H1 (cell line): ENCODE data around the gene MMP20. TPM values are rescaled to one million over a fixed set of nuclear protein-coding genes. Genes with fewer than 3 reads are reported as not detected.

Experiments
- CHD7 ChIP-seq: fragments of 300-600 bp; sonication (generic); IDR thresholded peaks from 2 replicates; pipeline ENCODE4 v1.7.1; 2012; ENCODE audit warnings: low read length, moderate library complexity, mild to moderate bottlenecking, inconsistent platforms; ENCODE audit not compliant: insufficient replicate concordance
- EZH2 ChIP-seq: fragments of 200-600 bp; sonication (generic); IDR thresholded peaks from 2 replicates; pipeline ENCODE4 v1.7.1; 2012; ENCODE audit warnings: low read depth, mild to moderate bottlenecking, moderate library complexity, low read length, inconsistent platforms; ENCODE audit not compliant: severe bottlenecking
- KDM5A ChIP-seq: fragments of 200-600 bp; IDR thresholded peaks from 2 replicates; pipeline ENCODE4 v1.7.1; 2012; ENCODE audit warnings: mild to moderate bottlenecking, low read length, inconsistent platforms, mixed read lengths
- POLR2AphosphoS5 ChIP-seq: IDR thresholded peaks from 2 replicates; pipeline ENCODE4 v1.6.1; 2011; ENCODE audit warnings: low read depth, low read length
- RAD21 ChIP-seq, 2 experiments: IDR thresholded peaks in 1 of 2; conservative IDR thresholded peaks in 1 of 2; 2 replicates each; pipeline ENCODE4 v1.6.1; 2011; ENCODE audit warnings: low read depth in 2 of 2, low read length in 2 of 2, improper control_type of control experiment in 1 of 2, inconsistent platforms in 1 of 2, mild to moderate bottlenecking in 1 of 2, moderate library complexity in 1 of 2
- SIX5 ChIP-seq: IDR thresholded peaks from 2 replicates; pipeline ENCODE4 v1.6.1; 2011; ENCODE audit warnings: mild to moderate bottlenecking, low read depth, low read length
- SP4 ChIP-seq: IDR thresholded peaks from 2 replicates; pipeline ENCODE4 v1.6.1; 2012; ENCODE audit warnings: low read length, inconsistent platforms
- USF2 ChIP-seq: IDR thresholded peaks from 2 replicates; pipeline ENCODE4 v1.6.1; 2011; ENCODE audit warnings: low read length, improper control_type of control experiment
- polyA plus RNA-seq, 7 experiments: library from polyadenylated mRNA; depleted of rRNA in 3 of 7; stranded (reverse) in 5 of 7; unstranded in 2 of 7; fragments of >200 nt in 5 of 7; fragments of 200-250 nt in 2 of 7; gene quantifications; 1 replicate in 5 of 7; 2 replicates in 1 of 7; 4 replicates in 1 of 7; pipeline versions ENCODE4 v1.2.1 to v1.2.3, GENCODE V29; 2011 to 2013; ENCODE audit warnings: missing spikeins in 2 of 7, mixed read lengths in 2 of 7
- total RNA-seq: library from RNA; stranded (reverse); fragmentation: NEBNext Ultra II Directional; extraction: Animal tissue kit (Norgen Biotek cat#: 25700); gene quantifications from 2 replicates; pipeline ENCODE4 v1.2.1, GENCODE V29; 2021

The MMP20 gene
- total and polyA plus RNA-seq, 2 of the 8 experiments (the other 6 are each of a cell fraction or from before 2014, with no cell fraction given) = not detected

GRCh38 chr11:102580185-102580951, 44.8 kb downstream of the MMP20 start (continued):
- TF ChIP-seq CHD7 = no peak
- no peak for TF ChIP-seq RAD21 (IDR thresholded peaks at IDR 0.05 in 1 of 2, conservative IDR thresholded peaks at IDR 0.05 in 1 of 2; ENCODE audit: low read depth in 2 of 2, low read length in 2 of 2)
- TF ChIP-seq KDM5A = no peak
- TF ChIP-seq USF2 = no peak
- no peak for TF ChIP-seq EZH2
- TF ChIP-seq SP4 = no peak
- TF ChIP-seq POLR2AphosphoS5 = no peak
- no peak for TF ChIP-seq SIX5
